Measurements from ENCODE around the gene KCNK16.

- TF ChIP-seq OSR1 (CRISPR knock-in tag; IDR thresholded peaks at IDR 0.05): no peak
- TF ChIP-seq ZFP30 (CRISPR knock-in tag; IDR thresholded peaks at IDR 0.05): no peak
- no peak for TF ChIP-seq ZC3H10 (CRISPR knock-in tag; IDR thresholded peaks at IDR 0.05)
- no peak for TF ChIP-seq CREB5 (CRISPR knock-in tag; IDR thresholded peaks at IDR 0.05; ENCODE audit: low read depth)
- TF ChIP-seq ZNF565 (CRISPR knock-in tag; conservative IDR thresholded peaks at IDR 0.05; ENCODE audit: low read depth): no peak
- no peak for TF ChIP-seq SNAI2 (CRISPR knock-in tag; IDR thresholded peaks at IDR 0.05)
- TF ChIP-seq ARNTL (CRISPR knock-in tag; IDR thresholded peaks at IDR 0.05; ENCODE audit: borderline replicate concordance, low read depth): no peak
- no peak for TF ChIP-seq TCF4 (CRISPR knock-in tag; IDR thresholded peaks at IDR 0.05; ENCODE audit: borderline replicate concordance)
- TF ChIP-seq RARB (CRISPR knock-in tag; IDR thresholded peaks at IDR 0.05): no peak
- no peak for TF ChIP-seq ISL1 (CRISPR knock-in tag; IDR thresholded peaks at IDR 0.05)
- TF ChIP-seq GLIS3 (CRISPR knock-in tag; IDR thresholded peaks at IDR 0.05): no peak
- TF ChIP-seq ZFP3 (CRISPR knock-in tag; IDR thresholded peaks at IDR 0.05): no peak
These were observed 42.2 kb downstream of the KCNK16 start for GRCh38 chr6:39280247-39280731.

Measured in SK-N-SH treated with all-trans-retinoic acid at 6 μM for 48 hours (cell line).